OCI-M2 (cell line): ENCODE measurements around the gene BNIP5.

Source experiments
- DNase-seq: peaks from one replicate; lab custom pipeline; 2025; ENCODE audit not compliant: unreplicated experiment; lab: John Stamatoyannopoulos, UW

BNIP5 gene

DNA sequence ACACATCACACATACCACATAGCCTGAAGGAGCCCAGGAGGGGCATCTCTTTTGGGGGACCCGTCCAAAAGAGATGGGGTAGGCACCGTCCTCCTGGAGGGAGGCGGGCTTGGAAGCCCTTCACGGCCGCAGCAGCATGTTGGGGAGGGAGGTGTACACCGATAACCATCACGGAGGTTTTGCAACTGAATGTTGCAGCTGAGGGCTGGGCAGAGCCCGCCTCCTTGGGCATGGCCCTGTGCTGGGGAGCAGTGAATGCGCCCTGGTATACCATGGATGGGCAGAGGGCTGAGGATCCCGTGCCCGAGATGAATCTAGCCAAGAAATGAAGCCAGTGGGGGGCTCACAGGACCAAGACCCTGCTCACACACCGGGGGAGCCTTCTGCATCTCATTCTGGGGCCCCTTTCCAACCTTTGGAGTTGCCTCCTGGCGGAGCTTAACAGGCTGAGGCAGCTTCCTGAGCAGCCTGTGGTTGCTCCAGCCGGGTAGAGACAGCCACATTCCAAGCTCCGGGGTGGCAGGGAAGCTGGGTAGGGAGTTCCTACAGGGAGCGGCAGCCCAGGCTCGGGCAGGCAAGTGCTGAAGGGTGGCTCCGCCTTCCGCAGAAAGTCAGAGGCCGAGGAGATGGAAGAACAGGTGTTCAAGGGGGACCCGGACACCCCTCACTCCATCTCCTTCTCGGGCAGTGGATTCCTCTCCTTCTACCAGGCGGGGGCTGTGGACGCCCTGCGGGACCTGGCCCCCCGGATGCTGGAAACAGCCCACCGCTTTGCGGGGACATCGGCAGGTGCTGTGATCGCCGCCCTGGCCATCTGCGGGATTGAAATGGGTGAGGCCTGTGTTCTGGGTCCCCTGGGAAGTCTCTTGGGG lies 66.6 kb downstream of the BNIP5 start, which contains the start of gene PNPLA1:
Gene PNPLA1 (plus strand): TSS at position 227 of the 872 bp plus-strand sequence. CDS start 400 bp downstream, at position 627.
- no peak for DNase-seq

DNA sequence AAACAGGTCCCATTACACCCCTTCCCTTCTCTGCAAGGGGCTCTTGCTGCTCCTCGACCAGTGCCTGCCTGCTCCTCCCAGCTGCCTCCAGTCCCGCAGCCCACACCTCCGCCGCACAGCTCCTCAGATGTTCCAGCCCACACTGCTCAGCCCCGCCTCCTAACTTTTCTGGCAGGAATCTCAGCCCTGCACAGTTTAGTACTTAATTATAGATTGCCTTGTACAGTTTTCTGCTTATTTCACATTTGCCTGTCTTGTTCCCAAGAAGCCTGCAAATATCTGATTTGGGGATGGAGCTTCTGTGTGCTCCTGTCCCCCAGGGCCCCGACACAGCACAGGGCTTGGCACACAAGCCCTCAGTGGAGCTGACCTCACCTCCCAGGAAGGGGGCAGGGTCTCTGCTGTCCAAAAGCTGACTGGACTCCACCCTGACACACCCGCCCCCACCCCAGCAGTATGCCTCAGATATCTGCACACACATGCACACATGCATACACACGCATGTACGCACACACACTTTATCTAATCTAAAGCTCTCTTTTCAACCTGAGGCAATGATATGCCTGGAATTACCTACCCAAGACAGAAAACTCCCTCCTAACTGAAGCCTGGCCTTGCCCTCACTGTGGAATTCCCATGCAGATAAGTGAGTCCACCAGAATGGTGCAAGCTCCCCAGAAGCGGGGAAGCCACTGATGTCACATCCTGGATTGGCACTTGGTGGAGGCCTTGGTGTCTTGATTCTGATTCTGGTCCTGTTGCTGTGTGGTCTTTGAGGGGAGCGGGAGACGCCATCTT lies 68.0 kb downstream of the BNIP5 start:
- no peak for DNase-seq

DNA sequence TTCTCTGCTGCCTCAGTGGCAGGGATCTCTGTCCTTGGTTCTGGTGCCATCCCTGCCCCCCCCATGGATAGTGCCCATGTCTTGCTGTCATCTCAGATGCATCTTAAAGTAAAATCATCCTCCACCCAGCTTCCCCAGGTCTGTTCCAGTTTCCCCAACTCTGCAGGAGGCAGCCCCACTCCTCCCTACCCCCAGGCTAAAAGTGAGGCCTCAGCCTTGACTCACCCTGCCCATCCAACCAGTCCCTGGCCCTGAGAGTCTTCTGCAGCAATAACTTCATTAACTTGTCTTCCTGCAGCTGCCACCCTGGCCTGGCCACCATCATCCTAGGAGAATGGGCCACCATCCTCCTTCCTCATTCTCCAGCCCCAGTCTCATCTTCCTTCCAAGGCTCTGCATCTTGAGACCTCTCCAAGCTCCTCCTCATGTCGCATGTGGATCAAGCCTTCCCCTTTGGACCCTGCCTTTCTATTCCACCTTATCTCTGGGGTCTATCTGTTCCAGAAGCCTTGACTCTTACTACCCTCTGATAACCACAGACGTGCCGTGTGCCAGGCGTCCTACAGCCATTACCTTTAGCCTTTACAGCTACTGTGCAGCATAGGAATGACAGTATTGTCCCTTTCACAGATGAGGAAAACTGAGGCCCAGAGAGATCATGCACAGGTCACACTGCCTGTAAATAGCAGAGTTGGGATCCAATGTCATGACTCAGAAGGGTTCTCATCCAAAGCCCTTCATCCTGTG lies 68.8 kb downstream of the BNIP5 start:
- DNase-seq, result no peak

DNA sequence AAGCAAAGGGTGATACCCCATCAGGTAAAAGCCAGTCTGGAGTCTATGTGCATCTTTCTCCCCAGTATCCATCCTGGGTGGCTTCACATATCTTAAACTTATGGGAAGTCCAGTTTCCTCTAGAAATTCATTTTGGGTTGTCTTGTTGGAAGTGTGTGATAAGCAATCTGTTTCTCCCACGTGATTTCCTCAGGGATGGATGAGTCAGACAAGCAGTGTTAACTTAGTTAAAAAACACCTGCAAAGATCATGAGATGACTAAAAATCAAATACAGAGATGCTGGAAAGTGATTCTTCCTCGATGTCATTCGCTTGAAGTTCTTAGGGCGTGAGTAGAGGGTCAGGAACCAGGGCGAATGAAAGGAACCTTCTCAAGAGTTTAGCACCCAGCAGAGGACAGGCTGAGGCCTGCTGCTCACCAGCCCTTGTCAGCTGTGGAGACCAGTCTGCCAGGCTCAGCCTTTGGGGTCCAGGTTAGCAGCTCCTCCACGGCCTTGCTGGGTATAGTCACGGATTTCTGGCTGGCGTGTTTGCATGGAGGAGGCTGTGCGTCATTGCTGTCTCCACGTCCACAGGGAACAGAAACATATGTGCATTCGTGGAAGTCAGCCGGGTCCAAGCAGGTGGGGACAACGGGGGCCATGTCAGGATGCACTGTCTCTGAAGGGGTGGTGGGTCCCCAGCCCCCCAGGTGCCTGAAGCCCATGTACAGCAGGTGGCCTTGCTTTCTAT lies 69.6 kb downstream of the BNIP5 start:
- no peak for DNase-seq
